Epithelial cell of esophagus (primary cell): ENCODE data around the gene LRRK1.

Experiments used
- DNase-seq: peaks from one replicate; pipeline ENCODE4 v3.0.0; 2010; ENCODE audit warnings: low read depth
- H3K4me3 ChIP-seq: 2 replicates; pipeline ENCODE4 v1.5.1; 2011; ENCODE audit warnings: mild to moderate bottlenecking, low read length, control low read depth
- TF ChIP-seq, protein P1 (sequence below): IDR thresholded peaks from 2 replicates; pipeline ENCODE4 v1.5.1; 2011; ENCODE audit warnings: low read depth, mild to moderate bottlenecking, low read length, control low read depth, inconsistent platforms; ENCODE audit not compliant: insufficient read depth; ENCODE audit errors: missing control alignments

Gene LRRK1

DNA sequence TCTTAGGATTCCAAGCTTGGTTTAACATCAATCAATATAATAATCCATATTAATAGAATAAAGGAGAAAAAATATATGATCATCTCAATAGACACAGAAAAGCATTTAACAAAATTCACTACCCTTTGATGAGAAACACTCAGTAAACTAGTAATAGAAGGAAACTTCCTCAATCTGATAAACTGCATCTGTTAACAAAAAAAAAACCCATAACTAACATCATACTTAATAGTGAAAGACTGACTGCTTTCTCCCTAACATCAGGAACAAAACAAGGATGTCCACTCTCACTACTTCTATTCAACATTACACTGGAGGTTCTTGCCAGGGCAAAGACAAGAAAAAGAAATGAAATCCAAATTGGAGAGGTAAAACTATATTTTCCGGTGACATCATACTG, 30.5 kb downstream of the LRRK1 start:
- DNase-seq, result no peak
- no peak overlapping the region for H3K4me3 ChIP-seq
- TF ChIP-seq, protein P1, sequence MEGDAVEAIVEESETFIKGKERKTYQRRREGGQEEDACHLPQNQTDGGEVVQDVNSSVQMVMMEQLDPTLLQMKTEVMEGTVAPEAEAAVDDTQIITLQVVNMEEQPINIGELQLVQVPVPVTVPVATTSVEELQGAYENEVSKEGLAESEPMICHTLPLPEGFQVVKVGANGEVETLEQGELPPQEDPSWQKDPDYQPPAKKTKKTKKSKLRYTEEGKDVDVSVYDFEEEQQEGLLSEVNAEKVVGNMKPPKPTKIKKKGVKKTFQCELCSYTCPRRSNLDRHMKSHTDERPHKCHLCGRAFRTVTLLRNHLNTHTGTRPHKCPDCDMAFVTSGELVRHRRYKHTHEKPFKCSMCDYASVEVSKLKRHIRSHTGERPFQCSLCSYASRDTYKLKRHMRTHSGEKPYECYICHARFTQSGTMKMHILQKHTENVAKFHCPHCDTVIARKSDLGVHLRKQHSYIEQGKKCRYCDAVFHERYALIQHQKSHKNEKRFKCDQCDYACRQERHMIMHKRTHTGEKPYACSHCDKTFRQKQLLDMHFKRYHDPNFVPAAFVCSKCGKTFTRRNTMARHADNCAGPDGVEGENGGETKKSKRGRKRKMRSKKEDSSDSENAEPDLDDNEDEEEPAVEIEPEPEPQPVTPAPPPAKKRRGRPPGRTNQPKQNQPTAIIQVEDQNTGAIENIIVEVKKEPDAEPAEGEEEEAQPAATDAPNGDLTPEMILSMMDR, result no peak

DNA sequence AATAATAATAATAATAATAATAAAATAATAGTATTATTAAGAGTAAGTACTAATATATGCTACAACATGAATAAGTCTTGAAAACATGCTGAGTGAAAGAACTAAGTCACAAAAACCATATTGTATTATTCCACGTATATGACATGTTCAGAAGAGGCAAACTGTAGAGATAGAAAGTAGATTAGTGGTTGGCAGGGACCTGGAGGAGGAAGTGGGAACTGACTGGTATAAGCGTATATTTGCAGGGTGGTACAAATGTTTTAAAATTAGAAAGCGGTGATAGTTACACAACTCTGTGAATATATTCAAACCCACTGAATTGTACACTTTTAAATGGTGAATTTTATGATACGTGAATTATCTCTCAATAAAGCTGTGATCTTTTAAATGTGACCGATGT, 32.8 kb downstream of the LRRK1 start:
- no peak for DNase-seq
- TF ChIP-seq, protein P1, result no peak
- no peak overlapping the region for H3K4me3 ChIP-seq

DNA sequence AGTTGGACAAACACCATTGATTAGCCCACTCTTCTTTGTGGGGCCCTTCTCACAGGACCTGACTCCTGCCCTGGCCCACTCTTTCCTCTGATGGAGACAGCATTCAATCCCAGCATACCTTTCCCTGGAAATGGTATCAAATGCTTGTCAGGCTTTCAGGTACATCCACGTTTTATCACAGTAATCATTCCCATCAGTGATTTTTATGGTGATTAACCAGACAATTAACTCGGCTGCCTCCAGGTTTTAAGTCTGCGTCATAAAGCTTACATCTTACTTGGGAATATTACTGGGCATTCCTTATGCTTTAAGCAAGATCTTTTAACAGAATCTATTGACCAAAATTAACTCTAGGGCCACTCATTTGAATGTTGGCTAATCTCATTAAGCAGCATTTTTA, 33.4 kb downstream of the LRRK1 start:
- H3K4me3 ChIP-seq, result no peak overlapping the region
- TF ChIP-seq, protein P1, result no peak
- no peak for DNase-seq

DNA sequence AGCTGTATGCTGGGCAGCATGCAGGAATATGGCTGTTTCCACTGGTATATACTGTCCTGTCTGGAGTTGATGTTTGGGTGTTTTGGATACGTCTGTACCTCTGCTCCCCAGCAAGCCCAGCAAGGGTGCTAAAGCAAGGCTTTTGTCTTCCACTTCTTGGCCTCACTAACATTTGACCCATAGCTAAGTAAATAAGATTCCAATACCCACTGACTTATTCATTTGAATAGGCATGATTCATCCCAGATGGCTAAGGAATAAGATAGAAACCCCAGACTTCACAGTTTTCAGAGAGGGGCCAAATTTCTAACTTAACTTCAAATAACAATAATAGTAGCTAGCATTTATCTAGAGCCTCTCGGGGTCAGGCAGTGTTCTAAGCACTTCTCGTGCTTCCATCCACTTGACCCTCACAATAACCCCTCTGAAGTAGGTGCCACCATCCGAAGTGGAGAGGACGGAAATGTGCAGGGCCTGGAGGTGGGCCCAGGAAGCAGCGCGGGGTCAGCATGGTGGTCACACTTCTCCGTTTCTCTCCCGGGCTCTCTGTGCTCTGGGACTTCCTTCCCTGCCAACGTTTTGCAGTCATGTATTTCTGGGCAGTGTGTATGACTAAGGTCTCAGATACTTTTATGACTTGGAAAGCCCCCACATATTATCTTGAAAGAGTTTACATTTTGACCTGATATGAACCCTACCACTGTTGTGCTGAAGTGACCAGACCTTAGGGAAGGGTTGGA, 39.3 kb downstream of the LRRK1 start:
- H3K4me3 ChIP-seq, result no peak overlapping the region
- peak; percentile 15 for DNase-seq
- TF ChIP-seq, protein P1, result no peak

DNA sequence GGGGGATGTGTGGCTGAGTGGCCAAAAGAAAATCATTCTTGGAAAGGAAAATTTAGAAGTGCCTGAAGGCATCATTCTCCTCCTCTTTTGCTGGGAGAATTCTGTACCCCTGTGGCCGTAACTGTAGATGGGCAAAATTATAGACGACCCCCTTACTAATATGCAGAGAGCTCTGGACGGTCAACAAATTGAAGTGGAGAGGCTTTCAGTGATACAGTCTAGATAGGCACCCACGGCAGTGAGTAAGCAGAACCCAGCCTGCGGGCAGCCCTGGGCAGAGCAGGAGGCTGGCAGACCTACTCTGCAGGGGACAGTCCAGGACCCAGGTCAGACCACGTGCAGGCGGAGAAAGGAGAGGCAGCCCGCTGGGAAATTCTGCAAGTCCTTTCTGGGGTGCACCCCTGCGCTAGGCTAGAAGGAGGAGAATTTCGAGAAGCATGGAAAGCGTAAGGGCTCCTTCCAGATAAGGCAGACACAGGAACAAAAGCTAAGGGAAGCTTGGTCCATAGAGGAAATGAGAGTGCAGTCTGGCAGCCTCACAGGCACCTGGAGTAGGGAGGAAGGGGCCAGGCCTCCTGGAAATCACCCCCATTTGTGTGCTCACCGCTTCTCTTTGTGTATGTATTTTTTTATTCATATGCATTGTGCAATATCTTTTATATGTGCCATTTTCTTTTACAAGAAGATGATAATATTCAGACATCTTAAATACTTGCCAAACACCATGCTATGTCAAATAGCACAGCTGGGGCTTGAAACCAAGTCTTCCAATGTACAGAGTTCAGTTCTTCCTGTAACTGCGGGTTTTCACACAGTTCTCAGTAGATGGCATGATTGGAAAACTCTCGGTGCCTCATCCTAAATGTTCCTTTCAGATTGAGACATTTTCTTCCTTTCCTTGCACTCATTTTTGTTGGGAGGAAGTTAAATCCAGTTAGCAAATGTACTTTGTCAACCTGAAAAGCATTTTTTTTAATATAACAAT, 40.2 kb downstream of the LRRK1 start:
- DNase-seq, result no peak
- TF ChIP-seq, protein P1, result no peak
- no peak overlapping the region for H3K4me3 ChIP-seq

DNA sequence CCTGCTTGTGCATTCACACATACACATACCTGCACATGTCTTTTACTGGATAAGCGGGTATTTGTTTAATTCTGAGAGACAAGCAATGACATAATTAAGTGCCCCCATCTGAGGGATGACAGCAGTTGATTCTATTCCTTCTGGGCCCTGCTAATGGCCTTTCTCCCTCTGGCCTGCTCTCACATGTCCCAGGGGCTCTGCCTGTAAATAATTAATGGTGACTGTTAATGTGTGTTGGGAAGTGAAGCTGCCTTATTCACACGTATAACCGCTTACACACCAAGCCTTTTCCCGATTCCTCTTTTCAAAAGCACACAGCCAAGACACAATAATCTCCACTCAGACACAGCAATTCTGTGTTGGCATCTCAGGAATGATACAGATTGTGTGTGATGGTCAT, 47.8 kb downstream of the LRRK1 start:
- DNase-seq, result no peak
- H3K4me3 ChIP-seq, result no peak overlapping the region
- TF ChIP-seq, protein P1, result no peak
